Activated CD8-positive, alpha-beta T cell treated with anti-CD3 and anti-CD28 coated beads, Interleukin-2, amount 10 ng/mL, durations not matched to agents 7 days and 5 days (primary cell): Measurements from ENCODE around the gene EXOSC3. TPM values are rescaled to one million over a fixed set of nuclear protein-coding genes. Genes with fewer than 3 reads are reported as not detected.
"Not testable (repeated sequence)": the region's sequence is repeated elsewhere in the genome, so short reads cannot be mapped to it uniquely, and the experiment has no call there.

Experiments
- ATAC-seq: fragments of 150-1000 bp; cut with Tn5 transposase; one replicate; pipeline ENCODE4 v1.10.0; 2021; ENCODE audit warnings: moderate library complexity
- CTCF ChIA-PET: fragments of 350-600 bp; sonication (Branson Sonifier 250); formaldehyde crosslinking; loops from one replicate; lab custom pipeline; 2021; ENCODE audit warnings: antibody characterized with exemption; lab: Charles Lee
- POLR2A ChIA-PET: fragments of 350-600 bp; sonication (Branson Sonifier 250); formaldehyde crosslinking; loops from one replicate; lab custom pipeline; 2021; ENCODE audit warnings: antibody characterized with exemption; lab: Charles Lee
- DNase-seq: peaks from one replicate; pipeline ENCODE4 v3.0.0-alpha.2; 2020
- H3K27ac Mint-ChIP-seq: one replicate; pipeline ENCODE4 v1.8.0; 2021; ENCODE audit warnings: mild to moderate bottlenecking, mixed read lengths
- H3K27me3 Mint-ChIP-seq: one replicate; pipeline ENCODE4 v1.8.0; 2021; ENCODE audit warnings: low read depth, mixed read lengths
- H3K36me3 Mint-ChIP-seq: one replicate; pipeline ENCODE4 v1.8.0; 2021; ENCODE audit warnings: low read depth, mixed read lengths
- H3K4me1 Mint-ChIP-seq: one replicate; pipeline ENCODE4 v1.8.0; 2021; ENCODE audit warnings: low read depth, mixed read lengths
- H3K4me3 Mint-ChIP-seq: one replicate; pipeline ENCODE4 v1.8.0; 2021; ENCODE audit warnings: mild to moderate bottlenecking, mixed read lengths
- H3K9me3 Mint-ChIP-seq: one replicate; pipeline ENCODE4 v1.8.0; 2022; ENCODE audit warnings: mixed read lengths; ENCODE audit not compliant: insufficient read depth
- total RNA-seq, 2 experiments: library from RNA; stranded (reverse); gene quantifications; one replicate each; pipeline ENCODE4 v1.2.3, GENCODE V29; 2021

The EXOSC3 gene
- total RNA-seq, 2 experiments from 2014 or later = 86.0 to 88.4 TPM

DNA sequence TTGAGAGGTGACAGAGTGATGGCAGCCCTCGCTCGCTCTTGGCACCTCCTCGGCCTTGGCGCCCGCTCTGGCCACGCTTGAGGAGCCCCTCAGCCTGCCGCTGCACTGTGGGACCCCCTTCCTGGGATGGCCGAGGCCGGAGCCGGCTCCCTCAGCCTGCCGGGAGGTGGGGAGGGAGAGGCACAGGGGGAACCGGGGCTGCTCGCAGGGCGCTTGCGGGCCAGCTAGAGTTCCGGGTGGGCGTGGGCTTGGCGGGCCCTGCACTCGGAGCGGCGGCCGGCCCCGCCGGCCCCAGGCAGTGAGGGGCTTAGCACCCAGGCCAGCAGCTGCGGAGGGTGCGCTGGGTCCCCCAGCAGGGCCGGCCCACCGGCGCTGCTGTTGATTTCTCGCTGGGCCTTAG is 33.2 kb downstream of the EXOSC3 start:
- ATAC-seq, DNase-seq, CTCF ChIA-PET, H3K36me3 Mint-ChIP-seq, POLR2A ChIA-PET, H3K4me3 Mint-ChIP-seq, H3K9me3 Mint-ChIP-seq, H3K27me3 Mint-ChIP-seq, H3K27ac Mint-ChIP-seq: not testable (repeated sequence)
- H3K4me1 Mint-ChIP-seq = peaks cover 33% of the 10 kb centered on the region

GRCh38 chr9:37751186-37751585 is 33.7 kb downstream of the EXOSC3 start:
- no peak overlapping the region for H3K27ac Mint-ChIP-seq
- POLR2A ChIA-PET = no interaction called here
- H3K4me1 Mint-ChIP-seq = peaks cover 33% of the 10 kb centered on the region
- H3K27me3 Mint-ChIP-seq = no peaks in the 10 kb centered on the region
- DNase-seq = no peak
- CTCF ChIA-PET = no interaction called here
- ATAC-seq = no peak
- no peak overlapping the region for H3K4me3 Mint-ChIP-seq
- no peaks in the 10 kb centered on the region for H3K9me3 Mint-ChIP-seq
- H3K36me3 Mint-ChIP-seq = peaks cover 1% of the 10 kb centered on the region

- H3K27me3 Mint-ChIP-seq = no peaks in the 10 kb centered on the region
- no peak overlapping the region for H3K4me3 Mint-ChIP-seq
- POLR2A ChIA-PET = interaction anchor here (0.6 kb wide), 1 partner anchor 14 kb away, joined by 3 read pairs; no protein-coding TSS in a partner anchor
- peaks cover 16% of the 10 kb centered on the region for H3K4me1 Mint-ChIP-seq
- CTCF ChIA-PET = interaction anchor here (0.6 to 2.3 kb wide), 5 partner anchors 21 to 154 kb away, joined by 3 to 10 read pairs (median 3); partner anchors contain the start of gene EXOSC3
- H3K36me3 Mint-ChIP-seq = no peaks in the 10 kb centered on the region
- no peak overlapping the region for H3K27ac Mint-ChIP-seq
- ATAC-seq = no peak
- no peak for DNase-seq
- no peaks in the 10 kb centered on the region for H3K9me3 Mint-ChIP-seq
Measured at GRCh38 chr9:37749129-37749528, 35.7 kb downstream of the EXOSC3 start.

GRCh38 chr9:37747271-37747753 is 37.6 kb downstream of the EXOSC3 start:
- ChIA-PET POLR2A (no interaction called here), CTCF (interaction anchor here (0.8 to 2.3 kb wide), 6 partner anchors 27 to 266 kb away, joined by 3 to 10 read pairs (median 4); partner anchors contain the start of gene EXOSC3)
- DNase-seq = peak; percentile 72
- no peaks in the 10 kb centered on the region for H3K9me3 Mint-ChIP-seq
- H3K27ac Mint-ChIP-seq = no peak overlapping the region
- H3K27me3 Mint-ChIP-seq = no peaks in the 10 kb centered on the region
- no peak overlapping the region for H3K4me3 Mint-ChIP-seq
- ATAC-seq = peak; percentile 88
- no peaks in the 10 kb centered on the region for H3K36me3 Mint-ChIP-seq
- no peaks in the 10 kb centered on the region for H3K4me1 Mint-ChIP-seq

DNA sequence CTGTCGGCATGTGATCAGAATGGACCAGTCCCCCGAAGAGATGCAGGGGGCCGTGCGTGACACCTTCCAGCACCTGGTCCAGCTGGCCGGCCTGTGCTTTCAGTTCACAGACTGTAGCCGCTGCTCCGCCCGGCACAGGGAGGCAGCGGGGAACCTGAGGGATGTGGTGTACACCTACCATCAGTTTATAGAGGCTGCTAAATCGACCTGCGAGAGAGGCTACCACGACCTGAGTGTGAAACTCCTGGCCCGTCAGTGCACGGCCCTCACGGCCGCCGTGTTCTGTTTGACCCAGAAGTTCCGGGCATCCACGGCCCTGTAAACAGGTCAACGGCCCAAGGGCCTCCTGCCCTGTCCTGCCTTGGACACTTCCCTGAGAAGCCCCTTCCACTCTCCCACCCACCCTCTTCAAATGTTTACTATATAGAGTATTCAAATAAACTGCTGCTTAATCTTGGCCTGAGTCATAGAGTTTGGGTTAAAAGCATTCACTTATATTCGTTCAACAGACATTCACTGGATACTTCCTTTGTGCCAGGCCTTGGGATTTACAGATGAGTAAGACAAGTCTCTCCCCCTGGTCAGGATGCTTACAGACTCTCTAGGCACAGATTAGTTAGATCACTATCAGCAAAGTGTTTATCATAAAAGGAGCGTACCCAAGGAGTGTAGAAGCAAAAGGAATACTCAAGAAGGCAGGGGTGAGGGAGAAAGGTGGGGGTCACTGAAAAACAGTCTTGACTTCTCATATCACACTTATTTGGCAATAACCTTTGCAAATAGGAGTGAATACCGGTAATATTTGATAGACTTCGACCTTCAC is 38.2 kb downstream of the EXOSC3 start:
- ChIA-PET CTCF (interaction anchor here (1.0 to 2.3 kb wide), 3 partner anchors 24 to 38 kb away, joined by 3 to 10 read pairs (median 3); partner anchors contain the start of gene EXOSC3), POLR2A (no interaction called here)
- DNase-seq = no peak
- no peaks in the 10 kb centered on the region for H3K4me1 Mint-ChIP-seq
- ATAC-seq = no peak
- H3K27ac Mint-ChIP-seq = no peak overlapping the region
- no peaks in the 10 kb centered on the region for H3K27me3 Mint-ChIP-seq
- no peak overlapping the region for H3K4me3 Mint-ChIP-seq
- no peaks in the 10 kb centered on the region for H3K36me3 Mint-ChIP-seq
- H3K9me3 Mint-ChIP-seq = no peaks in the 10 kb centered on the region

GRCh38 chr9:37745970-37746369 is 38.9 kb downstream of the EXOSC3 start:
- ATAC-seq = no peak
- CTCF ChIA-PET = interaction anchor here (1.0 kb wide), 1 partner anchor 25 kb away, joined by 3 read pairs; no protein-coding TSS in a partner anchor
- H3K36me3 Mint-ChIP-seq = no peaks in the 10 kb centered on the region
- no peaks in the 10 kb centered on the region for H3K4me1 Mint-ChIP-seq
- H3K27ac Mint-ChIP-seq = no peak overlapping the region
- H3K27me3 Mint-ChIP-seq = no peaks in the 10 kb centered on the region
- no peak for DNase-seq
- POLR2A ChIA-PET = no interaction called here
- H3K4me3 Mint-ChIP-seq = no peak overlapping the region
- no peaks in the 10 kb centered on the region for H3K9me3 Mint-ChIP-seq

- ChIA-PET CTCF (no interaction called here), POLR2A (no interaction called here)
- H3K36me3 Mint-ChIP-seq = no peaks in the 10 kb centered on the region
- H3K27me3 Mint-ChIP-seq = peaks cover 4% of the 10 kb centered on the region
- no peak overlapping the region for H3K27ac Mint-ChIP-seq
- H3K4me3 Mint-ChIP-seq = no peak overlapping the region
- DNase-seq (no peak), ATAC-seq (no peak)
- H3K9me3 Mint-ChIP-seq = no peaks in the 10 kb centered on the region
- H3K4me1 Mint-ChIP-seq = no peaks in the 10 kb centered on the region
Measured at GRCh38 chr9:37740631-37741328, 44.1 kb downstream of the EXOSC3 start.

GRCh38 chr9:37740128-37740527 is 44.7 kb downstream of the EXOSC3 start:
- no peak overlapping the region for H3K4me3 Mint-ChIP-seq
- peaks cover 5% of the 10 kb centered on the region for H3K27me3 Mint-ChIP-seq
- no peak overlapping the region for H3K27ac Mint-ChIP-seq
- no peaks in the 10 kb centered on the region for H3K9me3 Mint-ChIP-seq
- ChIA-PET POLR2A (no interaction called here), CTCF (no interaction called here)
- H3K4me1 Mint-ChIP-seq = no peaks in the 10 kb centered on the region
- H3K36me3 Mint-ChIP-seq = no peaks in the 10 kb centered on the region
- DNase-seq (no peak), ATAC-seq (no peak)

DNA sequence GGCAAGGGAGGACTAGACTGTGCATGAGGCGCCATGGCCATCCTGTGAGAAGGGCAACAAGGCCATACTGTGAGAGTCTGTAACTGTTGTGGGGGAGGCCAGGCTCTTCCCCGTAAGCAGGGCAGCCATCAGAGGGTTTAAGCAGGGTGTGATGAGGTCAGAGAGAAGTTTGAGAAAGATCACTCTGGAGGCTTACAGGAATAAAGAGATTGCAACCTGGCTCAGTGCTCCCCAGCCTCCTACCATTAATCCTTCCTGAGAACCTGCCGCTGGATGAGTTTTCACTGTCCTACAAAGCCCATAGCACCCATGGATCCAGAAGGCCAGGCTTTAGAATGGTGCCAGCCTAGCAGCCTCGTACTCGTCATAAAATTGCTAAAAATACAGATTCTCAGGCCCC is 45.6 kb downstream of the EXOSC3 start:
- DNase-seq (no peak), ATAC-seq (no peak)
- Mint-ChIP-seq H3K36me3 (no peaks in the 10 kb centered on the region), H3K27me3 (peaks cover 7% of the 10 kb centered on the region), H3K4me1 (no peaks in the 10 kb centered on the region), H3K27ac (no peak overlapping the region), H3K9me3 (no peaks in the 10 kb centered on the region), H3K4me3 (no peak overlapping the region)
- CTCF ChIA-PET = no interaction called here
- POLR2A ChIA-PET = no interaction called here

DNA sequence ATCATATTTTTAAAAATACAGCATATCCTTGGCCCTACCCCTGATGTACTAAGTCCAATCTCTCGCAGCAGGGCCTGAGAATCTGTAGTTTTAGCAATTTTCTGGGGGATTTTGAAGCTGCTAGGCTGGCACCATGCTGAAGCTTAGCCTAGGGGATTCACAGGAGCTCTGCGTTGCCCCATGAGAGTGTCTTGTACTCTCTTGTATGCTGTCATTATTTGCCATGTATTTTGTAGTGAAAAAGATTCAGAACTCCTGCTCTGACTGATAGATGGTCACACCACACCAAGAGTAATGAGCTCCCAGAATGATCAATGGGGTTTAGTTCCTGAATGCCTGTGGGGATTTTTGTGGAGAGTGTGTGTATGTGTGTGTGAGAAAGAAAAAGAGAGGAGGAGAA is 51.9 kb downstream of the EXOSC3 start:
- H3K9me3 Mint-ChIP-seq = no peaks in the 10 kb centered on the region
- no peaks in the 10 kb centered on the region for H3K4me1 Mint-ChIP-seq
- no peak for DNase-seq
- H3K27me3 Mint-ChIP-seq = peaks cover 17% of the 10 kb centered on the region
- no peak overlapping the region for H3K4me3 Mint-ChIP-seq
- H3K27ac Mint-ChIP-seq = no peak overlapping the region
- no peak for ATAC-seq
- POLR2A ChIA-PET = no interaction called here
- CTCF ChIA-PET = no interaction called here
- H3K36me3 Mint-ChIP-seq = no peaks in the 10 kb centered on the region

DNA sequence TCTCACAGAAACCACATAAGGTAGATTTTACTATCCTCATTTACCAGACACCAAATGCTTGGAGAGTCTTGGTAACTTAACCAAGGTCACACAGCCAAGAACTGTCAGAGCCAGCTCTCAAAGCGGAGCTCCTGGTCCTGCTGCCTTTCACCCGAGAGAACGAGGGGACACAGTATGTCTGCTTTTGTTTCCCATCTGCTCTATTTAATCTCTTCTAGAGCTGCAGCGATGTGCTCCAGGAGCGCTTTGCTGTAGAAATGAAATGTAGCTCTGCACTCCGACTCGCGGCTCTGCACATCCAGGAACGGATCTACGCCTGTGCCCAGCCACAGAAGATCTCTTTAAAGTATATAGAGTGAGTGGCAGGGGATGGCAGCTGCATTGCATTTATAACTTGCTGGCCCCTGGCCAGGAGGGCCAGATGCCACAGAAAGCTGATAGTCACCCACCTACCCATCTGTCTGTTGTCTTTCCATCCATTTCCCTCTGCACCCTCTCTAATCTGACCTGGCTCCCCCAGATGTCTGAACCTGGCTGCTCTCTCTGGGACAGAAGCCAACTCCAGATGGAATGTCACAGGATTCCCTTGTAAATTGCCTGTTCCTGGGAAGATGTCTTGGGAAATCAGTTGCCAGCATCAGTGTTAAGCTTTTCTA is 52.6 kb downstream of the EXOSC3 start:
- H3K4me1 Mint-ChIP-seq = no peaks in the 10 kb centered on the region
- H3K9me3 Mint-ChIP-seq = no peaks in the 10 kb centered on the region
- ChIA-PET CTCF (interaction anchor here (1.1 kb wide), 1 partner anchor 12 kb away, joined by 3 read pairs; no protein-coding TSS in a partner anchor), POLR2A (no interaction called here)
- H3K36me3 Mint-ChIP-seq = no peaks in the 10 kb centered on the region
- no peak for DNase-seq
- ATAC-seq = no peak
- H3K27me3 Mint-ChIP-seq = peaks cover 17% of the 10 kb centered on the region
- H3K27ac Mint-ChIP-seq = no peak overlapping the region
- H3K4me3 Mint-ChIP-seq = no peak overlapping the region
